K562 (cell line): ENCODE results near the gene SOHLH2. TPM values are rescaled to one million over a fixed set of nuclear protein-coding genes. Genes with fewer than 3 reads are reported as not detected.

ENCODE experiments used
- CBX3 ChIP-seq, 2 experiments: IDR thresholded peaks; 1 replicate in 1 of 2; 2 replicates in 1 of 2; pipeline ENCODE4 v1.6.1; 2012; ENCODE audit warnings: inconsistent platforms in 2 of 2, low read length in 2 of 2, borderline replicate concordance in 1 of 2, control low read depth in 1 of 2
- CTBP1 ChIP-seq: fragments of 450-650 bp; IDR thresholded peaks from 2 replicates; pipeline ENCODE4 v1.6.1; 2016; ENCODE audit warnings: borderline replicate concordance
- CUX1 ChIP-seq: fragments of 200-800 bp; sonication (Bioruptor generic); IDR thresholded peaks from 2 replicates; pipeline ENCODE4 v1.6.1; 2016; ENCODE audit warnings: missing genetic modification characterization, missing compliant biosample characterization
- MIER1 ChIP-seq: fragments of 450-650 bp; IDR thresholded peaks from 2 replicates; pipeline ENCODE4 v1.6.1; 2016; ENCODE audit warnings: antibody characterized with exemption, mild to moderate bottlenecking, low read depth
- RERE ChIP-seq: sonication (generic); formaldehyde crosslinking; IDR thresholded peaks from 2 replicates; pipeline ENCODE4 v1.8.0; 2023; ENCODE audit warnings: missing genetic modification reagents, mild to moderate bottlenecking, borderline replicate concordance
- RHOXF2B ChIP-seq: fragments of 250-450 bp; sonication (Bioruptor Pico); conservative IDR thresholded peaks from 2 replicates; pipeline ENCODE4 v1.5.1; 2021
- SIN3B ChIP-seq: fragments of 450-650 bp; IDR thresholded peaks from 2 replicates; pipeline ENCODE4 v1.6.1; 2017; ENCODE audit warnings: low read depth, mild to moderate bottlenecking, moderate library complexity
- ZBTB2 ChIP-seq: fragments of 450-650 bp; IDR thresholded peaks from 2 replicates; pipeline ENCODE4 v1.6.1; 2016; ENCODE audit warnings: antibody characterized with exemption
- ZBTB34 ChIP-seq: fragments of 250-450 bp; sonication (Bioruptor Pico); IDR thresholded peaks from 2 replicates; pipeline ENCODE4 v1.8.0; 2021; ENCODE audit warnings: mild to moderate bottlenecking, moderate library complexity
- ZNF408 ChIP-seq: fragments of 250-450 bp; sonication (Bioruptor Pico); IDR thresholded peaks from 2 replicates; pipeline ENCODE4 v1.4.0; 2020; ENCODE audit warnings: low read depth, mild to moderate bottlenecking, moderate library complexity
- ZNF41 ChIP-seq: fragments of 250-450 bp; sonication (Bioruptor Pico); conservative IDR thresholded peaks from 2 replicates; pipeline ENCODE4 v1.4.0; 2020; ENCODE audit warnings: mild to moderate bottlenecking
- polyA plus RNA-seq, 8 experiments: library from polyadenylated mRNA; depleted of rRNA in 4 of 8; stranded (reverse) in 5 of 8; unstranded in 3 of 8; fragments of >200 nt; fragmentation: Nextera tagmentation in 2 of 8; fragmentation: Illumina TruSeq in 1 of 8; extraction: Ambion mirVana in 2 of 8; extraction: Trizol in 1 of 8; gene quantifications; 2 replicates each; pipeline versions ENCODE4 v1.2.1 to v1.2.3, GENCODE V29; 2011 to 2014; ENCODE audit warnings: inconsistent platforms in 1 of 8, missing spikeins in 1 of 8
- total RNA-seq, 7 experiments: library from RNA; depleted of rRNA in 6 of 7; stranded (reverse); fragments of >200 nt in 6 of 7; fragmentation: Illumina TruSeq in 2 of 7; extraction: Trizol in 2 of 7; gene quantifications; 2 replicates each; pipeline versions ENCODE4 v1.2.1 to v1.2.3, GENCODE V29; 2011 to 2021; ENCODE audit warnings: low replicate concordance in 1 of 7

SOHLH2 gene
- total and polyA plus RNA-seq, 9 of the 15 experiments (the other 6 are each of a cell fraction or from before 2014, with no cell fraction given), result 10.3 to 26.7 (median 17.0) TPM

- TF ChIP-seq RERE (CRISPR knock-in tag) (no peak), CUX1 (CRISPR knock-in tag) (no peak), MIER1 (no peak), ZNF408 (CRISPR knock-in tag) (no peak), CTBP1 (no peak), ZBTB34 (CRISPR knock-in tag) (no peak), SIN3B (no peak), CBX3 (IDR thresholded peaks at IDR 0.05; ENCODE audit: borderline replicate concordance in 1 of 2, low read length in 2 of 2) (no peak), ZBTB2 (no peak), RHOXF2B (no peak), ZNF41 (no peak)
Measured at GRCh38 chr13:36210738-36211137, 3.6 kb downstream of the SOHLH2 start (continued).
